ENCODE data around the gene DGCR2.
"Not testable (repeated sequence)": the region's sequence is repeated elsewhere in the genome, so short reads cannot be mapped to it uniquely, and the experiment has no call there.

Gene DGCR2

DNA sequence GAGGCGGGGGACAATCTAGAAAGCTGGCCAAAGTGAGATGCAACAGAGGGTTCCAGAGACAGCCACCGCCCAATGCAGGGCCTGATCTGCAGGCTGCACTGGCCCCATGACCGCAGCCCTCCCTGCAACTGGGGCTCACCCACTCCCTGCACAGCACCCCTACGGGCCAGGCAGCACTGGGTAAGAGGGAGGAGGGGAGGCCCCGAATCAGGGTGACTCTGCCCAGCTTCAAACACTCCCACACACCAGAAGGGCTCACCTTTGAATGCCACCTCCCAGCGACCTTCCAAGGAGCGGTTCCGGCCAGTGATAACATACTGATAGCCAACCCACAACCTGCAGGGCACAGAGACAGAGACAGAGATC is 59.3 kb downstream of the DGCR2 start:
- Mint-ChIP-seq H3K9me3 (no peaks in the 10 kb centered on the region), H3K27ac (no peak overlapping the region), H3K27me3 (ENCODE audit: low read depth) (no peaks in the 10 kb centered on the region), H3K4me3 (no peak overlapping the region), H3K4me1 (ENCODE audit: low read depth) (no peaks in the 10 kb centered on the region), H3K36me3 (ENCODE audit: low read depth) (peaks cover 14% of the 10 kb centered on the region)

DNA sequence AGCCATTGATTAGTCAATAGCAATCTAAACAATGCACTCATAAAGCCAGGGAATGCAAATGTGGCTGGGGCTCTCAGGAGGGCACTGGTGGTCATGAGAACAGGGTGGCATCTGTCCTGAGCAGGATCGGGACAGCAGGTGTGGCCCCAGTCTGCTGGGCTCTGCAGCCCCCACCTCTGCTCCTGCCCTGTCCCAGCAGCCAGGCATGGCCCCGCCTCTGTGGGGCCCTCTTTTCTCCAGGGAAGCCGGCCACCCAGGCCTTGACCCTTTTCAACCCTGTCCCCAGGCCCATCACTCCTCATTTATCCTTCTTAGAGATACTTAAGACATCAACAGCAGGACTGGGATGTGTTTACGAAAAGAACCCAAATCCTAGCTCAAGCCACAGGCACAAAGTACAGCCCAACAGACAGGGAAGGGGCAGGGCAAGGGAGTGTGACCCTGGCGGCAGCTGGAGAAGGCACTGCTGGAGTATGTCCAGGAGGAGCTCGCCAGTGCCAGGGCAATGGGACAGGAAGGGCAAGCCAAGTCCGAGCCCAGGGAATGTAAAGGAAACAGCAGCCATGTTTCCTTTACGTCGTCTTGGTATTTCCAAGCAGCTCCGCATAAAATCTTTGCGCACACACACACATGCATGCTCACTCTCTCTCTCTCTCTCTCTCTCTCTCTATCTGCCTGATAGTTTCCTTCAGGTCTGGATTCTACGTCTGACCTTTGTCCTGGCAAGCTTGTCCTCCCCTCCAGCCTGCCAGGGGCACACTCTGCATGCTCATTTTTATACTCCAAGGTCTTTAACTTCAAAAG is 59.9 kb downstream of the DGCR2 start:
- H3K9me3 Mint-ChIP-seq, result no peaks in the 10 kb centered on the region
- H3K27me3 Mint-ChIP-seq (ENCODE audit: low read depth), result no peaks in the 10 kb centered on the region
- H3K4me3 Mint-ChIP-seq, result no peak overlapping the region
- H3K4me1 Mint-ChIP-seq (ENCODE audit: low read depth), result no peaks in the 10 kb centered on the region
- H3K36me3 Mint-ChIP-seq (ENCODE audit: low read depth), result peaks cover 14% of the 10 kb centered on the region
- no peak overlapping the region for H3K27ac Mint-ChIP-seq

GRCh38 chr22:19061471-19062138 is 60.6 kb downstream of the DGCR2 start:
- Mint-ChIP-seq H3K27me3 (ENCODE audit: low read depth) (no peaks in the 10 kb centered on the region), H3K27ac (no peak overlapping the region), H3K9me3 (no peaks in the 10 kb centered on the region), H3K4me3 (no peak overlapping the region), H3K4me1 (ENCODE audit: low read depth) (no peaks in the 10 kb centered on the region), H3K36me3 (ENCODE audit: low read depth) (peaks cover 14% of the 10 kb centered on the region)

- peaks cover 11% of the 10 kb centered on the region for H3K36me3 Mint-ChIP-seq (ENCODE audit: low read depth)
These were observed 61.7 kb downstream of the DGCR2 start for GRCh38 chr22:19060356-19061009.

GRCh38 chr22:19059481-19060278 is 62.5 kb downstream of the DGCR2 start:
- Mint-ChIP-seq H3K9me3 (no peaks in the 10 kb centered on the region), H3K36me3 (ENCODE audit: low read depth) (peaks cover 9% of the 10 kb centered on the region), H3K4me1 (ENCODE audit: low read depth) (no peaks in the 10 kb centered on the region), H3K4me3 (no peak overlapping the region), H3K27ac (no peak overlapping the region), H3K27me3 (ENCODE audit: low read depth) (no peaks in the 10 kb centered on the region)

More at GRCh38 chr22:19060356-19061009, 61.7 kb downstream of the DGCR2 start:
- Mint-ChIP-seq H3K4me3 (no peak overlapping the region), H3K9me3 (no peaks in the 10 kb centered on the region), H3K27ac (no peak overlapping the region), H3K27me3 (ENCODE audit: low read depth) (no peaks in the 10 kb centered on the region), H3K4me1 (ENCODE audit: low read depth) (no peaks in the 10 kb centered on the region)

GRCh38 chr22:19058713-19059451 is 63.3 kb downstream of the DGCR2 start:
- Mint-ChIP-seq H3K9me3 (no peaks in the 10 kb centered on the region), H3K4me1 (ENCODE audit: low read depth) (no peaks in the 10 kb centered on the region), H3K27ac (no peak overlapping the region), H3K4me3 (no peak overlapping the region), H3K27me3 (ENCODE audit: low read depth) (no peaks in the 10 kb centered on the region), H3K36me3 (ENCODE audit: low read depth) (peaks cover 9% of the 10 kb centered on the region)

GRCh38 chr22:19057999-19058491 is 64.2 kb downstream of the DGCR2 start:
- Mint-ChIP-seq H3K9me3 (no peaks in the 10 kb centered on the region), H3K36me3 (ENCODE audit: low read depth) (peaks cover 14% of the 10 kb centered on the region), H3K27me3 (ENCODE audit: low read depth) (no peaks in the 10 kb centered on the region), H3K4me1 (ENCODE audit: low read depth) (no peaks in the 10 kb centered on the region), H3K4me3 (no peak overlapping the region), H3K27ac (peak overlapping the region; percentile 2)

DNA sequence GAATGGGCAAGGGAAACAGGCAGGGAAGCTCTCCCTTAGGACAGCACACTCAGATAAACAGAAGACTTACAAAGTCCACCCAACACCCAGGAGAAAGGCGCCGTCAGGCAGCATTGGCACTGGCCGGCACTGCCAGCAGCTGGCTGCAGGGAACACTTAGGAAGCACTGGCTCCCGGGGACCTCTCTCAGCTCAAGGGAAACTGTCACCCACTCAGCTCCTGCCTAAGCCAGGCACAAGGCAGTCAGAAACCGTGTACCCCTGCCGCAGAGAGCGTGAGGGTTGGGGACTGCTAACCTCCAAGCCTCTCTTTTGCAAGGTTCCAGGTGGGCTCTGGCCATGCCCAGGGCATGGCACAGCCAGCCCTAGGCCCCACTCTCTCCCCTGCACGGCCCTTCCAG is 64.7 kb downstream of the DGCR2 start:
- H3K36me3 Mint-ChIP-seq (ENCODE audit: low read depth), result peaks cover 16% of the 10 kb centered on the region
- H3K4me3 Mint-ChIP-seq, result no peak overlapping the region
- H3K4me1 Mint-ChIP-seq (ENCODE audit: low read depth), result no peaks in the 10 kb centered on the region
- H3K27me3 Mint-ChIP-seq (ENCODE audit: low read depth), result no peaks in the 10 kb centered on the region
- no peak overlapping the region for H3K27ac Mint-ChIP-seq
- no peaks in the 10 kb centered on the region for H3K9me3 Mint-ChIP-seq

DNA sequence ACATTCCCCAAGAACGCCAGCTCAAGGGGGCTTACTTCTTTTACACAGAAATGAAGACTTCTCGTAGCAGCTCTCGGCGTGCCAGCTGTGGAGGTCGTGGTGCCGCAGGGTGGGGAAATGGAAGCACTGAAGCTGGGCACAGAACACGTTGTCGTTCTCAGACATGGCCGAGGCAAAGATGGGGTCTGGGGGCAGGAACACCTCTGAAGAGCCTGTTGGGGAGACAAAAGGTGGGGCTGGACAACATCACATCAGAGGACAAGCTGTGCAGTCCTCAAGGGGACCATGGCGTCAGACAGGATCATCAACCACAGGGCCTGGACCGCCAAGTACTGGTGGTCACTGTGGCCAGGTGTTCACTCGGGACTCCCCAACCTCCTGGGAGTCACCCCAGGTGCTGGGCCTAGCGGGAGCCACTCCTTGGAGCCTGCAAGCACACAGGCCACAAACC is 65.2 kb downstream of the DGCR2 start:
- no peaks in the 10 kb centered on the region for H3K9me3 Mint-ChIP-seq
- H3K4me1 Mint-ChIP-seq (ENCODE audit: low read depth), result no peaks in the 10 kb centered on the region
- peaks cover 16% of the 10 kb centered on the region for H3K36me3 Mint-ChIP-seq (ENCODE audit: low read depth)
- H3K27ac Mint-ChIP-seq, result no peak overlapping the region
- H3K4me3 Mint-ChIP-seq, result no peak overlapping the region
- no peaks in the 10 kb centered on the region for H3K27me3 Mint-ChIP-seq (ENCODE audit: low read depth)

GRCh38 chr22:19055801-19056200 is 66.4 kb downstream of the DGCR2 start:
- no peaks in the 10 kb centered on the region for H3K9me3 Mint-ChIP-seq
- H3K27me3 Mint-ChIP-seq (ENCODE audit: low read depth), result no peaks in the 10 kb centered on the region
- H3K4me1 Mint-ChIP-seq (ENCODE audit: low read depth), result no peaks in the 10 kb centered on the region
- no peak overlapping the region for H3K4me3 Mint-ChIP-seq
- no peak overlapping the region for H3K27ac Mint-ChIP-seq
- H3K36me3 Mint-ChIP-seq (ENCODE audit: low read depth), result peaks cover 21% of the 10 kb centered on the region

- H3K4me3 Mint-ChIP-seq, result no peak overlapping the region
- no peaks in the 10 kb centered on the region for H3K27me3 Mint-ChIP-seq (ENCODE audit: low read depth)
- H3K4me1 Mint-ChIP-seq (ENCODE audit: low read depth), result no peaks in the 10 kb centered on the region
- no peaks in the 10 kb centered on the region for H3K9me3 Mint-ChIP-seq
- peak overlapping the region; percentile 11 for H3K27ac Mint-ChIP-seq
- peaks cover 25% of the 10 kb centered on the region for H3K36me3 Mint-ChIP-seq (ENCODE audit: low read depth)
These were observed 69.2 kb downstream of the DGCR2 start for GRCh38 chr22:19052941-19053541.

- peaks cover 31% of the 10 kb centered on the region for H3K36me3 Mint-ChIP-seq (ENCODE audit: low read depth)
- H3K9me3 Mint-ChIP-seq, result no peaks in the 10 kb centered on the region
- H3K4me3 Mint-ChIP-seq, result no peak overlapping the region
- no peaks in the 10 kb centered on the region for H3K4me1 Mint-ChIP-seq (ENCODE audit: low read depth)
- no peaks in the 10 kb centered on the region for H3K27me3 Mint-ChIP-seq (ENCODE audit: low read depth)
- no peak overlapping the region for H3K27ac Mint-ChIP-seq
These were observed 70.7 kb downstream of the DGCR2 start for GRCh38 chr22:19051381-19052072.

DNA sequence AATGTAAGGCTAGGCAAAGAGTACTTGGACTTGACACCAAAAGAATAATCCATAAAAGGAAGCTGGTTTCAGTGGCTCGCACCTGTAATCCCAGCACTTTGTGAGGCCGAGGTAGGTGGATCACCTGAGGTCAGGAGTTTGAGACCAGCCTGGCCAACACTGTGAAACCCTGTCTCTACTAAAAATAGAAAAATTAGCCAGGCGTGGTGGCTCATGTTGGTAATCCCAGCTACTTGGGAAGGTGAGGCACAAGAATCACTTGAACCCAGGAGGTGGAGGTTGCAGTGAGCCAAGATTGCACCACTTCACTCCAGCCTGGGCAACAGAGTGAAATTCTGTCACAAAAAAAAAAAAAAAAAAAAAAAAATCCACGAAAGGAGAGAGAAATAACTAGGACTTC is 71.4 kb downstream of the DGCR2 start:
- H3K9me3 Mint-ChIP-seq; H3K4me3 Mint-ChIP-seq; H3K27me3 Mint-ChIP-seq (ENCODE audit: low read depth); H3K4me1 Mint-ChIP-seq (ENCODE audit: low read depth); H3K27ac Mint-ChIP-seq: not testable (repeated sequence)
- peaks cover 31% of the 10 kb centered on the region for H3K36me3 Mint-ChIP-seq (ENCODE audit: low read depth)
